Activated CD8-positive, alpha-beta memory T cell treated with anti-CD3 and anti-CD28 coated beads for 4 hours (primary cell): Measurements from ENCODE around the gene MAN1A1.

Experiments used
- DNase-seq, 2 donors: peaks; one replicate each; pipeline ENCODE4 v3.0.0-alpha.2; 2020; ENCODE audit warnings: low read depth in 2 of 2

Gene MAN1A1

GRCh38 chr6:119195848-119196247 is 153.7 kb downstream of the MAN1A1 start:
- DNase-seq, result no peak

- DNase-seq, result no peak
These were observed 154.4 kb downstream of the MAN1A1 start for GRCh38 chr6:119195204-119195603.

GRCh38 chr6:119193707-119194106 is 155.9 kb downstream of the MAN1A1 start:
- no peak for DNase-seq

- no peak for DNase-seq
These were observed 157.4 kb downstream of the MAN1A1 start for GRCh38 chr6:119192200-119192599.

- DNase-seq, result no peak
These were observed 159.4 kb downstream of the MAN1A1 start for GRCh38 chr6:119190176-119190575.

GRCh38 chr6:119189498-119189897 is 160.1 kb downstream of the MAN1A1 start:
- DNase-seq, result no peak

GRCh38 chr6:119187596-119187995 is 162.0 kb downstream of the MAN1A1 start:
- DNase-seq, result no peak

- DNase-seq, result no peak
These were observed 163.1 kb downstream of the MAN1A1 start for GRCh38 chr6:119186490-119186889.

GRCh38 chr6:119184008-119184648 is 165.4 kb downstream of the MAN1A1 start:
- no peak for DNase-seq

- no peak for DNase-seq
These were observed 166.1 kb downstream of the MAN1A1 start for GRCh38 chr6:119183457-119183856.

- no peak for DNase-seq
These were observed 166.7 kb downstream of the MAN1A1 start for GRCh38 chr6:119182875-119183274.

GRCh38 chr6:119182216-119182803 is 167.3 kb downstream of the MAN1A1 start:
- no peak for DNase-seq

- no peak for DNase-seq
These were observed 168.5 kb downstream of the MAN1A1 start for GRCh38 chr6:119181046-119181445.

- DNase-seq, result no peak
These were observed 169.7 kb downstream of the MAN1A1 start for GRCh38 chr6:119179842-119180241.

- no peak for DNase-seq
These were observed 170.5 kb downstream of the MAN1A1 start for GRCh38 chr6:119179062-119179461.

GRCh38 chr6:119176445-119176844 is 173.1 kb downstream of the MAN1A1 start:
- no peak for DNase-seq

- no peak for DNase-seq
These were observed 174.4 kb downstream of the MAN1A1 start for GRCh38 chr6:119174879-119175817.

GRCh38 chr6:119174085-119174445 is 175.5 kb downstream of the MAN1A1 start:
- DNase-seq, result no peak

- no peak for DNase-seq
These were observed 176.1 kb downstream of the MAN1A1 start for GRCh38 chr6:119173249-119174084.

- no peak for DNase-seq
These were observed 176.7 kb downstream of the MAN1A1 start for GRCh38 chr6:119172824-119173223.

- DNase-seq, result no peak
These were observed 177.5 kb downstream of the MAN1A1 start for GRCh38 chr6:119171864-119172588.
